ENCODE results near the gene TRIO.

Gene TRIO

DNA sequence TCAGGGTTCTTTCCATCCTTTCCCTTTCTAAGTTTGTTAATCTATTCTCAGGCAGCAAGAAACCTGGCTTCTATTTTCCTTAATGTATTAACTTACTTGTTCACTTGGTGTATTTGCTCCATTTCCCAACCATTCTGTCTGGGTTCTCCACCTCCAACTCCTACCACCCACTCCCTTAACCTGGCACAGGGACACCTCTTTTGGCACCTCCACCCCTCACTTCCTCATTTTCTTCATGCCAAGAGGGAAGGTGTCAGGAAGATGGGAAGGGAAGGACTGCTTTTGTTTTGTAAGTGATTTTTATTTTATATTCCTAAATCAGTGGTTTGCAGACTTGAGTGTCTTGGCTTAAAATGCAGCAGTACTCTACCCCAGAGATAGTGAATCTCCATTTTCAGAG is 166.1 kb downstream of the TRIO start:
- H3K79me2 ChIP-seq (ENCODE audit: control insufficient read depth, low read length): no peaks in the 10 kb centered on the region
- H3K9me2 ChIP-seq (replicated peaks; ENCODE audit: control insufficient read depth, low read length): no peaks in the 10 kb centered on the region; the same call in 1 of the 2 replicates
- H3K4me3 ChIP-seq (ENCODE audit: low read length): no peak overlapping the region
- H3K4me1 ChIP-seq (ENCODE audit: control insufficient read depth, low read length): no peaks in the 10 kb centered on the region
- H4K20me1 ChIP-seq (ENCODE audit: control insufficient read depth, insufficient read depth, low read depth, low read length): no peaks in the 10 kb centered on the region
- no peaks in the 10 kb centered on the region for H3F3A ChIP-seq (ENCODE audit: control insufficient read depth, insufficient read depth)
- no peak overlapping the region for H3K27ac ChIP-seq (ENCODE audit: low read depth, low read length)
- peaks cover 6% of the 10 kb centered on the region for H3K36me3 ChIP-seq (ENCODE audit: control insufficient read depth, low read length)
- no peaks in the 10 kb centered on the region for H3K27me3 ChIP-seq (ENCODE audit: control insufficient read depth, low read length)
- H3K4me2 ChIP-seq (ENCODE audit: low read length): no peak overlapping the region
- TF ChIP-seq, protein P1, sequence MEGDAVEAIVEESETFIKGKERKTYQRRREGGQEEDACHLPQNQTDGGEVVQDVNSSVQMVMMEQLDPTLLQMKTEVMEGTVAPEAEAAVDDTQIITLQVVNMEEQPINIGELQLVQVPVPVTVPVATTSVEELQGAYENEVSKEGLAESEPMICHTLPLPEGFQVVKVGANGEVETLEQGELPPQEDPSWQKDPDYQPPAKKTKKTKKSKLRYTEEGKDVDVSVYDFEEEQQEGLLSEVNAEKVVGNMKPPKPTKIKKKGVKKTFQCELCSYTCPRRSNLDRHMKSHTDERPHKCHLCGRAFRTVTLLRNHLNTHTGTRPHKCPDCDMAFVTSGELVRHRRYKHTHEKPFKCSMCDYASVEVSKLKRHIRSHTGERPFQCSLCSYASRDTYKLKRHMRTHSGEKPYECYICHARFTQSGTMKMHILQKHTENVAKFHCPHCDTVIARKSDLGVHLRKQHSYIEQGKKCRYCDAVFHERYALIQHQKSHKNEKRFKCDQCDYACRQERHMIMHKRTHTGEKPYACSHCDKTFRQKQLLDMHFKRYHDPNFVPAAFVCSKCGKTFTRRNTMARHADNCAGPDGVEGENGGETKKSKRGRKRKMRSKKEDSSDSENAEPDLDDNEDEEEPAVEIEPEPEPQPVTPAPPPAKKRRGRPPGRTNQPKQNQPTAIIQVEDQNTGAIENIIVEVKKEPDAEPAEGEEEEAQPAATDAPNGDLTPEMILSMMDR (IDR thresholded peaks at IDR 0.05; ENCODE audit: low read depth, low read length, poor library complexity, severe bottlenecking): no peak
- no peak for TF ChIP-seq EZH2phosphoT487 (IDR thresholded peaks at IDR 0.05; ENCODE audit: borderline replicate concordance, low read length)
- no peaks in the 10 kb centered on the region for H3K9me3 ChIP-seq (ENCODE audit: control insufficient read depth, insufficient read depth, low read length)

DNA sequence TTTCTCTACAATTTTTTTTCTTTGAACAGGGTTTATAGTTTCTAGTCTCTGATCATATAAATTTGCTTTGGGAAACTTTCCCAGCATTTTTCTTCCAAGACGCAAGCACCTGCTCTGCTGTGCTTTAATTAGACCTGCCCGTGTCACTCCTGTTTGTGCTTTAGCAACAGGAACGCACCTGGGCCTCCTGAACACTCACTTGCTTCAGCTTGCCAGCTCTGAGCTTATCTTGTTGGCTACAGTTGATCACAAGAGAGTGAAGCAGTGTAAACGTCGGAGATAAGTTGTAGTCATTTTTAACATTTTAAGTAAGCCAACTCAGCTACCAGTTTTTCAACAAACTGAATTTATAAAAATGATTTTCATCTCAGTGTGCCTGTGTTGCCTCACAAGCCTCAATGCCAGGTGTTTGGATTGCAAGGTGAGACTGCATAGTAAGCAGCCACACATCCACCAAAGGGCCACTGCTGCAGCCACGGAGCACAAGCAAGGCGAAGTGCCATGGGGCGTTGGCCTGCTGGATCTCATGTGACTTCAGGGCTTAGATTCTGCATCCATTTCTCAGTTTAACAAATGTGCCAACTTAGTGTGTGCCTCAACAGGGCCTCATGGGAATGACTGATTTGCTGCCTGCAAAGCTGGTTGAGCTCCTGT is 166.9 kb downstream of the TRIO start:
- H3K9me3 ChIP-seq (ENCODE audit: control insufficient read depth, insufficient read depth, low read length): no peaks in the 10 kb centered on the region
- no peak overlapping the region for H3K4me2 ChIP-seq (ENCODE audit: low read length)
- no peaks in the 10 kb centered on the region; the same call in 1 of the 2 replicates for H3K9me2 ChIP-seq (replicated peaks; ENCODE audit: control insufficient read depth, low read length)
- H4K20me1 ChIP-seq (ENCODE audit: control insufficient read depth, insufficient read depth, low read depth, low read length): no peaks in the 10 kb centered on the region
- no peak overlapping the region for H3K27ac ChIP-seq (ENCODE audit: low read depth, low read length)
- no peaks in the 10 kb centered on the region for H3K4me1 ChIP-seq (ENCODE audit: control insufficient read depth, low read length)
- H3K4me3 ChIP-seq (ENCODE audit: low read length): no peak overlapping the region
- no peaks in the 10 kb centered on the region for H3F3A ChIP-seq (ENCODE audit: control insufficient read depth, insufficient read depth)
- H3K36me3 ChIP-seq (ENCODE audit: control insufficient read depth, low read length): peaks cover 6% of the 10 kb centered on the region; the same call in 1 of the 2 replicates
- no peaks in the 10 kb centered on the region for H3K79me2 ChIP-seq (ENCODE audit: control insufficient read depth, low read length)
- TF ChIP-seq, protein P1 (IDR thresholded peaks at IDR 0.05; ENCODE audit: low read depth, low read length, poor library complexity, severe bottlenecking): no peak
- no peak for TF ChIP-seq EZH2phosphoT487 (IDR thresholded peaks at IDR 0.05; ENCODE audit: borderline replicate concordance, low read length)
- H3K27me3 ChIP-seq (ENCODE audit: control insufficient read depth, low read length): no peaks in the 10 kb centered on the region

GRCh38 chr5:14310901-14311300 is 167.8 kb downstream of the TRIO start:
- H3K4me3 ChIP-seq (ENCODE audit: low read length): no peak overlapping the region
- no peak overlapping the region for H3K27ac ChIP-seq (ENCODE audit: low read depth, low read length)
- no peaks in the 10 kb centered on the region for H3K27me3 ChIP-seq (ENCODE audit: control insufficient read depth, low read length)
- H3K4me1 ChIP-seq (ENCODE audit: control insufficient read depth, low read length): no peaks in the 10 kb centered on the region
- H3K36me3 ChIP-seq (ENCODE audit: control insufficient read depth, low read length): peaks cover 6% of the 10 kb centered on the region; the same call in 1 of the 2 replicates
- H3K9me3 ChIP-seq (ENCODE audit: control insufficient read depth, insufficient read depth, low read length): no peaks in the 10 kb centered on the region
- H4K20me1 ChIP-seq (ENCODE audit: control insufficient read depth, insufficient read depth, low read depth, low read length): no peaks in the 10 kb centered on the region
- no peak overlapping the region for H3K4me2 ChIP-seq (ENCODE audit: low read length)
- no peaks in the 10 kb centered on the region for H3F3A ChIP-seq (ENCODE audit: control insufficient read depth, insufficient read depth)
- no peaks in the 10 kb centered on the region; the same call in 1 of the 2 replicates for H3K9me2 ChIP-seq (replicated peaks; ENCODE audit: control insufficient read depth, low read length)
- TF ChIP-seq, protein P1 (IDR thresholded peaks at IDR 0.05; ENCODE audit: low read depth, low read length, poor library complexity, severe bottlenecking): no peak
- no peak for TF ChIP-seq EZH2phosphoT487 (IDR thresholded peaks at IDR 0.05; ENCODE audit: borderline replicate concordance, low read length)
- H3K79me2 ChIP-seq (ENCODE audit: control insufficient read depth, low read length): no peaks in the 10 kb centered on the region
